HG02759 (cell line): Measurements from ENCODE around the gene KCNH6.

Experiments used
- ATAC-seq: cut with Tn5 transposase; IDR thresholded peaks from one replicate; pipeline ENCODE4 v1.9.1; 2021; ENCODE audit warnings: mild to moderate bottlenecking, moderate library complexity; ENCODE audit not compliant: unreplicated experiment

KCNH6 gene

GRCh38 chr17:63483655-63484575 lies 39.2 kb upstream of the KCNH6 start:
- ATAC-seq = no peak

DNA sequence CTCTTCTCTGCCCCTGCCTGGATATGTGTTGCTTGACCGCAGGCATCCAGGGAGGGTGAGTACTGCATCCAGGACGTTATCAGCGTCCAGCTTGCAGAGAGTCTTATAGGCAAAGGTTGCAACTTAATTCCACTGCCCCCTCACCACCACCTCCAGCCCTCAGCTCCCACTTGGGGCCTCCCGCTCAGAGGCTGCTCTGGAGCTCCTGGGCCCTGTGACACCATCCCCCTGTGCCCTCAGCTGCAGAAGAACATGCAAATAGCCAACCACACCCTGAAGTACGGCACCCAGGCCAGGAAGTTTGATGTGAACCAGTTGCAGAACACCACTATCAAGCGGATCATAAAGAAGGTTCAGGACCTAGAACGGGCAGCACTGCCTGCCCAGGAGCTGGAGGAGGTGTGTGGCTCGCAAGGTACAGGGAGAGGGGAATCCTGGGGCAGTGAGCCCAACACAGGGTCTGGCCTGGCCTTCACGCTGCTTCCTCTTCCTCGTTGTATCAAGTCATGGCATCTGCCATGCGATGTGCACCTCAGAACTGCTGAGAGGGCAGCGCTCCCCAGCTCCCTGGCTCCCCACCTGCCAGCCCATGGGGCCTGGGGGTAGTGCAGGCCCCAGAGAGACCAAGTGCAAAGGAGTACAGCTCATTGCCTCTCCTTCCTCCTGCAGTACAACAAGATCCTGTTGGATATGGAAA lies 36.7 kb upstream of the KCNH6 start:
- no peak for ATAC-seq

GRCh38 chr17:63487014-63487339 lies 36.2 kb upstream of the KCNH6 start:
- no peak for ATAC-seq

DNA sequence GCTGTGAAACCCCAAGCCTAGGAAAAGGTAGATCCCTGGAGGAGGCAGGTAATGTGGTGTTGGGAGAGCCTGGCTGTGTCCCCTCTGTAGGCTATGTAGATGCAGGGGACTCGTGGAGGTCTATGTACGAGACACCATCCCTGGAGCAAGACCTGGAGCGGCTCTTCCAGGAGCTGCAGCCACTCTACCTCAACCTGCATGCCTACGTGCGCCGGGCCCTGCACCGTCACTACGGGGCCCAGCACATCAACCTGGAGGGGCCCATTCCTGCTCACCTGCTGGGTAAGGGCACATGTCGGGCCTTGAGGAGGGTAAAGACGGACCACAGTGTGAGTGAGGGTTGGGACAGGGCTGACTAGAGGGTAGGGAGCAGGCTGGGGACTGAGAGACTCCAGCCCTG lies 34.3 kb upstream of the KCNH6 start:
- no peak for ATAC-seq

- no peak for ATAC-seq
These were observed 33.9 kb upstream of the KCNH6 start for GRCh38 chr17:63489291-63489690.

DNA sequence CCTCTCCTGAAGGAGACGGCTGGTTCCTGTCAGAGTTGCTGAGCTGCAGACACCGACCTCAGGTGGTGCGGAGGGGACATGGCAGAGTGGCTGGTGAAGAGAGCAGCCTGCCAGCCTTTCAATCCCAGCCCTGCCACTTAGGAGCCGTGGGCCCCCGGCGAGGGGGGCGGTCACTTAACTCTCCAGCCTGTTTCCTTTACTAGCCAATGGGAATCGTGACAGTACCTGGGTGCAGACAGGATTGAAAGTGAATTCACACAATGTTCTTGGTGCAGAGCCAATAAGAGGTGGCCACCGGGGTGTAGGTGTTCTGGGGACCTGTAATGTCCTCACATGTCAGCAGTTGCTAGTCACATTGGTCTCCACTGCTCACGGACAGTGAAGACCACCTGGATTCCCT lies 32.8 kb upstream of the KCNH6 start:
- no peak for ATAC-seq

DNA sequence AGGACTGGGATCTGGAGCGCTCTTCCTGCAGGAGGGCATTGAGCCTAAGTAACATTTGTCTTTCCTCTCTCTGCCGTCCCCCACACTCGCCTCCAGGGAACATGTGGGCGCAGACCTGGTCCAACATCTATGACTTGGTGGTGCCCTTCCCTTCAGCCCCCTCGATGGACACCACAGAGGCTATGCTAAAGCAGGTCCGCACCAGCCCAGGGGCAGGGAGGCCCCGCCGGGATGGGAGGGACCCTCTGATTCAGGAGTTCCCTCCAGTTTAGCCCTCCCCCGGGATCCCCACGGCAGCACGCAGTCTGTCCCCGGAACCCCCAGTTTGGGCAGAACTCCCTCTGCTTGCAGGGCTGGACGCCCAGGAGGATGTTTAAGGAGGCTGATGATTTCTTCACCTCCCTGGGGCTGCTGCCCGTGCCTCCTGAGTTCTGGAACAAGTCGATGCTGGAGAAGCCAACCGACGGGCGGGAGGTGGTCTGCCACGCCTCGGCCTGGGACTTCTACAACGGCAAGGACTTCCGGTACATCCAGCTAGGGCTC lies 32.2 kb upstream of the KCNH6 start:
- ATAC-seq = no peak

DNA sequence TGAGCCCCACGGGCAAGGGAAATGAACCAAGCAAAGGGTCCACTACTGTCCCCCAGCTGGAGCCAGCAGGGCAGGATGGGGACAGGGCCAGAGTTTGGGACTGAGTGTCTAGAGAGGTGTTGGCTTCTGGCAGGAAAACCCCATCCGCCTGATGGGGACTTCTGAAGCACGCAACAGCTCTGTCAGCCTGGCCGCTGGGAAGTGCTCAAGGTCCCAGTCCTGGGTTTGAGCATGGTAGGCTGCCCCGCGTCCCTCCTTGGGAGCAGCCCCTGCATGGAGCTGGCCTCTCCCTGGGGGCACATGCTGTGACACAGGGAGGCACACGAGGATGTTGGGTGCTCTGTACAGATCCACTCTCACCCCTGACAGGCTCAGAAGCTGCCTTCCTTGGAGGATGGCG lies 31.7 kb upstream of the KCNH6 start:
- ATAC-seq = no peak

DNA sequence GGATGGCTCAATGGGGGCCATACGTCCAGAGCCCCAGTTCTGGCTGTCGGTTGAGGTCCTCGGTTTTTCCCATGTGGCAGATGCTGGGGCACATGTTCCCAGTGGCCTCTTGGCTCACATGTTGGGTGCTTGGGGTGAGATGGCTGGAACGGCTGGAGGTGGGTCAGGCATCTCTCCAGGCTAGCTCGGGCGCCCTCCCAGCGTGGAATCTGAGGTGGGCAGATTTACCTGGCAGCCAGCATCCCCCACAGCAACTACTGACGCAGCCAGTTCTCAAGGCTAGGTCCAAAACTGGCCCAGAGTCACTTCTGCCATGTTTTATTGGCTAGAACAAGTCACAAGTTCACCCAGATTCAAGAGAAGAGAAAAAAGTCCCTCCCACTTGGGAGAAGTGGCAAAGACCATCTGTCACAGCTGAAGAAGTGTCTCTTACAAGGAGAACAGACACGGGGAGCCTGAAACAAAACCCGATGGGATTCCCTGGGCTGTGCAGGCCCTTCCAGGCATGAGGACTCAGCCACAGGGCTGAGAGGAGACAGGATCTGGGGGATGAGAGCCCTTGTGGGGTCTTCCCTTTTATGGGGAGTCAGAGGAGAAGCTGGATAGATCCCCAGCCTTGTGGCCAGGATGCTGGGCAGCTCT lies 31.1 kb upstream of the KCNH6 start:
- no peak for ATAC-seq

DNA sequence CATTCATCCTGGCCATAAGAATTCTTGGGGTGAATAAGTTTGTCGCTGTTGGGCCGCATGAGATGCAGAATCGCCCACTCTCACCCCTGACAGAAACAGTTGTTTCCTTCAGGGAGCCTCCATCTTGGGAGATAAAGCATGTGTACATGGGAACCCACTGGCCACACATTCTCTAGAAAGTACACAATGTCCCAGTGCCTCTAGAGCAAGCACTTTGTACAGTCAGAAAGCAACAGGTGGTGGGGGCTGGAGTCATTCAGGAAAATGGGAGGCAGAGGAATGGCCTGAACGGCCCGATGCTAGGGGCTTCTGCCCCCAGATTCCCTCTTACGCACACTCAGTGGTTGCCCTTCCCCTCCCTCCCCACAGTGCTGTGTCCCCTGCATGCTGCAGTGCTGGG lies 30.2 kb upstream of the KCNH6 start:
- no peak for ATAC-seq

- ATAC-seq = no peak
These were observed 29.7 kb upstream of the KCNH6 start for GRCh38 chr17:63493411-63493810.

- ATAC-seq = no peak
These were observed 28.7 kb upstream of the KCNH6 start for GRCh38 chr17:63494300-63494928.

GRCh38 chr17:63495491-63495890 lies 27.7 kb upstream of the KCNH6 start:
- ATAC-seq = no peak

DNA sequence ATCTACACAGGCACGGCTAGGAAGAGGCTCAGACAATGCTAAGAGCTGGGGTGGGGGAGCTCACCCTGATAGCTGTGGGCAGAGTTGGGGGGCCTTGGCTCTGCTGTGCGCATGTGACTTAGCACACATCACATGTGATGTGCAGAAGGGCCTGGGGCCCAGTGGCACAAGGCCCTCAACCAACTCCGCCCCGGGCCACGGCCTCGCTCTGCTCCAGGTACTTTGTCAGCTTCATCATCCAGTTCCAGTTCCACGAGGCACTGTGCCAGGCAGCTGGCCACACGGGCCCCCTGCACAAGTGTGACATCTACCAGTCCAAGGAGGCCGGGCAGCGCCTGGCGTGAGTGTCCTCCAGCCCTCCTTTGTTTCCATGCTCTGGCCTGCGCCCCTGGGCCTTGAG lies 27.0 kb upstream of the KCNH6 start:
- no peak for ATAC-seq

DNA sequence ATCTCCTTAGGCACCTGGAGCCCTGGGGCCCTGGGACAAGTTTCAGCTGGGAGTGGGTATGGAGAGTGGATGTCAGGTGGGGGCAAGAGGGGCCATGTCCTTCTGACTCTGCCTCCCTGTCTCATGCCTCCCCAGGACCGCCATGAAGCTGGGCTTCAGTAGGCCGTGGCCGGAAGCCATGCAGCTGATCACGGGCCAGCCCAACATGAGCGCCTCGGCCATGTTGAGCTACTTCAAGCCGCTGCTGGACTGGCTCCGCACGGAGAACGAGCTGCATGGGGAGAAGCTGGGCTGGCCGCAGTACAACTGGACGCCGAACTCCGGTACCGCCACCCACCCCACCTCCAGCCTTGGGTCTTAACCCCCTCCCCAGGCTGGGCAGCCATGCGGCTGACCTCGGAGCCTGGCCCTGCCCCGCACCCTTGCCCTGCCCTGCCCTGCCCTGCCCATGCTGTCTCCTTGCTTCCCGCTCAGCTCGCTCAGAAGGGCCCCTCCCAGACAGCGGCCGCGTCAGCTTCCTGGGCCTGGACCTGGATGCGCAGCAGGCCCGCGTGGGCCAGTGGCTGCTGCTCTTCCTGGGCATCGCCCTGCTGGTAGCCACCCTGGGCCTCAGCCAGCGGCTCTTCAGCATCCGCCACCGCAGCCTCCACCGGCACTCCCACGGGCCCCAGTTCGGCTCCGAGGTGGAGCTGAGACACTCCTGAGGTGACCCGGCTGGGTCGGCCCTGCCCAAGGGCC lies 26.3 kb upstream of the KCNH6 start:
- no peak for ATAC-seq

- ATAC-seq = no peak
These were observed 25.3 kb upstream of the KCNH6 start for GRCh38 chr17:63497708-63498483.

GRCh38 chr17:63498626-63499195 lies 24.4 kb upstream of the KCNH6 start:
- ATAC-seq = no peak

- ATAC-seq = no peak
These were observed 22.4 kb upstream of the KCNH6 start for GRCh38 chr17:63500543-63501390.

- ATAC-seq = no peak
These were observed 19.8 kb upstream of the KCNH6 start for GRCh38 chr17:63503341-63503705.
